ENCODE results near the gene LRRC7. TPM values are rescaled to one million over a fixed set of nuclear protein-coding genes. Genes with fewer than 3 reads are reported as not detected.

LRRC7 gene
- total and polyA plus RNA-seq, 9 donors, result 0.01 to 0.45 (median 0.13) TPM; not detected in 4

DNA sequence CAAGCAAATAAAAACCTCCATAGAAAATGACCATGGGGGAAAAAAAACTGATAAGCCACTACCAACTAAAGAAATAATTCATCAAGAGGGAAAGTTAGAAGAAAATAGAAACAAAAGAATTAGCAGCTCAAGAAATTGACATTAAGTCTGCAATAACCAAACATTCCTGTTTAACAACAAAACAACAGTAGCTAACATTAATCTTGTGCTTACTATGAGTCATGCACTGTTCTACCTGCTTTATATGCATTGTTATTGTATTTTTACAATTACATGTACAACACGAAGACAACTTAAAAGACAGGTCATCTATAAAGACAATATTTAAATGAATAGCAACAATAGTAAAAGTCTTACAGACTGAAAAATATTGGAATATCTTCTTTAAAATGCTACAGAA, 34.4 kb upstream of the LRRC7 start:
- WGBS, 3 donors, result 77 to 84% (median 81%) methylated on average over 1 of the region's 1 CpG
- intact Hi-C loops (cut with DNase I), result no loop called here

GRCh38 chr1:69534829-69535228, 32.9 kb upstream of the LRRC7 start:
- no peak overlapping the region for H3K4me3 ChIP-seq
- H3K36me3 ChIP-seq, result no peaks in the 10 kb centered on the region
- 68 to 72% (median 70%) methylated on average over 1 of the region's 1 CpG for WGBS, 3 donors
- intact Hi-C loops (cut with DNase I), result no loop called here
- no peaks in the 10 kb centered on the region for H3K9me3 ChIP-seq
- H3K27me3 ChIP-seq, result no peaks in the 10 kb centered on the region
- no peak overlapping the region for H3K27ac ChIP-seq
- TF ChIP-seq POLR2A (IDR thresholded peaks at IDR 0.05) (no peak), CTCF (IDR thresholded peaks at IDR 0.05) (no peak), EP300 (IDR thresholded peaks at IDR 0.05) (no peak)
- no peak for DNase-seq
- H3K4me1 ChIP-seq (ENCODE audit: insufficient read depth), result no peaks in the 10 kb centered on the region

More for the DNA sequence above, 34.4 kb upstream of the LRRC7 start:
- Histone ChIP-seq H3K9me3 (no peaks in the 10 kb centered on the region), H3K27ac (no peak overlapping the region), H3K27me3 (no peaks in the 10 kb centered on the region), H3K4me1 (ENCODE audit: insufficient read depth) (no peaks in the 10 kb centered on the region), H3K4me3 (no peak overlapping the region), H3K36me3 (no peaks in the 10 kb centered on the region)
- TF ChIP-seq EP300 (IDR thresholded peaks at IDR 0.05) (no peak), POLR2A (IDR thresholded peaks at IDR 0.05) (no peak), CTCF (IDR thresholded peaks at IDR 0.05) (no peak)
- no peak for DNase-seq

DNA sequence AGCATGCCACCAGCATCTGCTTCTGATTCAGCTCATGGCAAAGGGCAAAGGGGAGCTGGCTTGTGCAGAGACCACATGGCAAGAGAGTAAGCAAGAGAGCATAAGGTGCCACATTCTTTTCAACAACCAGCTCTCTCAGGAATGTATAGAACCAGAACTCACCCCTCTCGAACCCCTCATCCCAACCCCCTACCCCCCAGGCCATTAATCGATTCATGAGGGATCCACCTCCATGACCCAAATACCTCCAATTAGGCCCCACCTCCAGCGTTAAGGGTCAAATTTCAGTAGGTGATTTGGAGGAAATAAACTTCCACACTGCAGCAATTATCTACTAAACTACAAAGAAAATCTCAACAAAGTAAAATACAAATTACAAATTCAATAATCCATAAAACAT, 32.2 kb upstream of the LRRC7 start:
- 43 to 56% (median 44%) methylated on average over 3 of the region's 3 CpGs for WGBS, 3 donors
- TF ChIP-seq EP300 (IDR thresholded peaks at IDR 0.05) (no peak), POLR2A (IDR thresholded peaks at IDR 0.05) (no peak), CTCF (IDR thresholded peaks at IDR 0.05) (no peak)
- intact Hi-C loops (cut with DNase I), result no loop called here

GRCh38 chr1:69540052-69540451, 27.7 kb upstream of the LRRC7 start:
- Histone ChIP-seq H3K4me1 (ENCODE audit: insufficient read depth) (no peaks in the 10 kb centered on the region), H3K27me3 (no peaks in the 10 kb centered on the region), H3K9me3 (no peaks in the 10 kb centered on the region), H3K27ac (no peak overlapping the region), H3K4me3 (no peak overlapping the region), H3K36me3 (no peaks in the 10 kb centered on the region)
- WGBS, 3 donors, result 66 to 77% (median 70%) methylated on average over 6 of the region's 6 CpGs
- TF ChIP-seq EP300 (IDR thresholded peaks at IDR 0.05) (no peak), CTCF (IDR thresholded peaks at IDR 0.05) (no peak), POLR2A (IDR thresholded peaks at IDR 0.05) (no peak)
- DNase-seq, result no peak
- intact Hi-C loops (cut with DNase I), result no loop called here

More for the DNA sequence above, 32.2 kb upstream of the LRRC7 start:
- H3K27me3 ChIP-seq, result no peaks in the 10 kb centered on the region
- no peak overlapping the region for H3K27ac ChIP-seq
- no peak for DNase-seq
- no peak overlapping the region for H3K4me3 ChIP-seq
- no peaks in the 10 kb centered on the region for H3K36me3 ChIP-seq
- H3K4me1 ChIP-seq (ENCODE audit: insufficient read depth), result no peaks in the 10 kb centered on the region
- no peaks in the 10 kb centered on the region for H3K9me3 ChIP-seq

All from ovary (tissue), 9 donors.